Endodermal cell (in vitro differentiated cells): ENCODE measurements around the gene NOP9. TPM values are rescaled to one million over a fixed set of nuclear protein-coding genes. Genes with fewer than 3 reads are reported as not detected.

Source experiments
- DNase-seq: peaks from one replicate; pipeline ENCODE4 v3.0.0-alpha.2; 2017
- H3K27ac ChIP-seq: 2 replicates; pipeline ENCODE4 v1.5.1; 2013; ENCODE audit warnings: mild to moderate bottlenecking, low read depth, low read length, moderate library complexity
- H3K27me3 ChIP-seq: 2 replicates; pipeline ENCODE4 v1.6.1; 2013; ENCODE audit warnings: mild to moderate bottlenecking, low read length, moderate library complexity; ENCODE audit not compliant: insufficient read depth, control insufficient read depth, poor library complexity, severe bottlenecking
- H3K36me3 ChIP-seq: 2 replicates; pipeline ENCODE4 v1.7.0; 2013; ENCODE audit warnings: mild to moderate bottlenecking, low read length, moderate library complexity; ENCODE audit not compliant: control insufficient read depth, insufficient read depth
- H3K4me1 ChIP-seq: one replicate; pipeline ENCODE4 v1.7.0; 2013; ENCODE audit warnings: low read length; ENCODE audit not compliant: control insufficient read depth, insufficient read depth
- H3K4me3 ChIP-seq: 2 replicates; pipeline ENCODE4 v1.5.1; 2013; ENCODE audit warnings: mild to moderate bottlenecking, low read length, moderate library complexity
- H3K9ac ChIP-seq: 2 replicates; pipeline ENCODE4 v1.6.1; 2013; ENCODE audit warnings: mild to moderate bottlenecking, low read length, moderate library complexity; ENCODE audit not compliant: poor library complexity, severe bottlenecking; ENCODE audit errors: extremely low read depth
- H3K9me3 ChIP-seq: 2 replicates; pipeline ENCODE4 v1.6.1; 2013; ENCODE audit warnings: mild to moderate bottlenecking, low read length, moderate library complexity; ENCODE audit not compliant: control insufficient read depth
- H3K27ac Mint-ChIP-seq: 2 replicates; pipeline ENCODE4 v1.8.0; 2020; ENCODE audit warnings: mixed read lengths
- H3K27me3 Mint-ChIP-seq: 2 replicates; pipeline ENCODE4 v1.8.0; 2021; ENCODE audit warnings: mild to moderate bottlenecking, mixed read lengths; ENCODE audit not compliant: insufficient read depth
- H3K36me3 Mint-ChIP-seq: 2 replicates; pipeline ENCODE4 v1.8.0; 2020; ENCODE audit warnings: low read depth, mixed read lengths
- H3K4me1 Mint-ChIP-seq: 2 replicates; pipeline ENCODE4 v1.8.0; 2020; ENCODE audit warnings: mixed read lengths
- H3K4me3 Mint-ChIP-seq: 2 replicates; pipeline ENCODE4 v1.8.0; 2020; ENCODE audit warnings: mild to moderate bottlenecking, moderate library complexity, mixed read lengths
- H3K9me3 Mint-ChIP-seq: 2 replicates; pipeline ENCODE4 v1.8.0; 2020; ENCODE audit warnings: mild to moderate bottlenecking, mixed read lengths
- WGBS, 2 experiments: methylation state at CpG; one replicate each; pipeline versions ENCODE4 v1.1.5 to v1.1.7; 2013; ENCODE audit warnings: missing lambda C conversion rate in 2 of 2, mixed read lengths in 1 of 2; ENCODE audit not compliant: insufficient coverage in 1 of 2, insufficient read length in 1 of 2; 5-methylcytosine and 5-hydroxymethylcytosine counted together
- total RNA-seq, 2 donors: library from RNA; stranded (reverse); fragmentation: NEBNext Ultra II Directional in 1 of 2; extraction: Animal tissue kit (Norgen Biotek cat#: 25700) in 1 of 2; gene quantifications; 2 replicates in 1 of 2; 3 replicates in 1 of 2; pipeline ENCODE4 v1.2.1, GENCODE V29; 2021
- TF ChIP-seq, protein P1 (sequence below): fragments of 200-600 bp; sonication (generic); conservative IDR thresholded peaks from 2 replicates; pipeline ENCODE4 v1.5.0; 2021; ENCODE audit warnings: antibody characterized with exemption, mild to moderate bottlenecking

The NOP9 gene
- total RNA-seq, 2 donors from 2014 or later: 31.1 to 32.0 TPM

DNA sequence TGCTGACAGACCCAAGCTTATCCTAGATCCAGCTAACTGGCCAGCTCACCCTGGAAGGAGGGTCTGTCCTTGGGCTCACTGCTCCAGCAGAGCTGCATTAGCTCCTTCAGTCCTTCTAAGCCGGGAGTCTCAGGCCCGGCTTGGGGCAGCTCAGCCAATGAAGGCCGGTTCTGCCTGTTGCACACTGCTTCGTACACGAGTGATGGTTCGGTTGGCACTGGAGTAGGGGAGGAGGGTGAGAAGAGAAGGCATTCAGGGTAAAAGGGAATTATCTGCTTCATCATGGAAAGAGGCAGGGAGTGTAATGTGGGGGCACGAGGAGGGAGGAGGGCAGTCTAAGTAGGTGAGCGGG is 38.1 kb downstream of the NOP9 start:
- peaks cover 98% of the 10 kb centered on the region for H3K27me3 ChIP-seq
- no peak for DNase-seq
- WGBS, 2 experiments: 87 to 96% methylated on average over 5 to 8 of the region's 8 CpGs

DNA sequence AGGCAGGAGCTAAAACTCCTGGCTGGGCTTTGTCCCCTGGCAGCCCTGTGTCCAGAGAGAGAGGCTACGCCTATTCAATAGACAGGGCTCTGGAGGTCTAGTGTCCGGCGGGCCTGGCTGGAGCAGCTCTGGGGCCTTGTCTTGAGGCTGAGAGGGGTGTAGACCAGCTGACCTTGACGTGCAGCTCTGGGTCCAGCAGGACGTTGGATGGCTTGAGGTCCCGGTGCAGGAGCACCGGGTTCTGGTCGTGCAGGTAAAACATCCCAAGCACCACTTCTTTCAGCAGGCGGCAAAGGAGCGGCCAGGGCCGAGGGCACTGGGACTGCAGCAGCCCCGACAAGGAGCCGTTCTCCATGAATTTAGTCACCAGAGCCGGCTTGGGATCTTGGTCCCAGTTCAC is 39.2 kb downstream of the NOP9 start:
- Mint-ChIP-seq H3K4me3 (peak overlapping the region; percentile 58), H3K9me3 (no peaks in the 10 kb centered on the region), H3K4me1 (peaks cover 15% of the 10 kb centered on the region), H3K27ac (no peak overlapping the region), H3K27me3 (peaks cover 95% of the 10 kb centered on the region), H3K36me3 (no peaks in the 10 kb centered on the region)
- Histone ChIP-seq H3K4me3 (no peak overlapping the region), H3K9me3 (no peaks in the 10 kb centered on the region), H3K27ac (no peak overlapping the region), H3K27me3 (peaks cover 97% of the 10 kb centered on the region), H3K4me1 (peaks cover 4% of the 10 kb centered on the region), H3K9ac (no peak overlapping the region), H3K36me3 (no peaks in the 10 kb centered on the region)
- TF ChIP-seq, protein P1, sequence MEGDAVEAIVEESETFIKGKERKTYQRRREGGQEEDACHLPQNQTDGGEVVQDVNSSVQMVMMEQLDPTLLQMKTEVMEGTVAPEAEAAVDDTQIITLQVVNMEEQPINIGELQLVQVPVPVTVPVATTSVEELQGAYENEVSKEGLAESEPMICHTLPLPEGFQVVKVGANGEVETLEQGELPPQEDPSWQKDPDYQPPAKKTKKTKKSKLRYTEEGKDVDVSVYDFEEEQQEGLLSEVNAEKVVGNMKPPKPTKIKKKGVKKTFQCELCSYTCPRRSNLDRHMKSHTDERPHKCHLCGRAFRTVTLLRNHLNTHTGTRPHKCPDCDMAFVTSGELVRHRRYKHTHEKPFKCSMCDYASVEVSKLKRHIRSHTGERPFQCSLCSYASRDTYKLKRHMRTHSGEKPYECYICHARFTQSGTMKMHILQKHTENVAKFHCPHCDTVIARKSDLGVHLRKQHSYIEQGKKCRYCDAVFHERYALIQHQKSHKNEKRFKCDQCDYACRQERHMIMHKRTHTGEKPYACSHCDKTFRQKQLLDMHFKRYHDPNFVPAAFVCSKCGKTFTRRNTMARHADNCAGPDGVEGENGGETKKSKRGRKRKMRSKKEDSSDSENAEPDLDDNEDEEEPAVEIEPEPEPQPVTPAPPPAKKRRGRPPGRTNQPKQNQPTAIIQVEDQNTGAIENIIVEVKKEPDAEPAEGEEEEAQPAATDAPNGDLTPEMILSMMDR: no peak
- DNase-seq: no peak
- WGBS, 2 experiments: 75 to 82% methylated on average over 10 to 14 of the region's 14 CpGs

More for the DNA sequence above, 38.1 kb downstream of the NOP9 start:
- Mint-ChIP-seq H3K27ac (no peak overlapping the region), H3K27me3 (peaks cover 99% of the 10 kb centered on the region), H3K4me3 (no peak overlapping the region), H3K9me3 (no peaks in the 10 kb centered on the region), H3K36me3 (no peaks in the 10 kb centered on the region), H3K4me1 (peaks cover 16% of the 10 kb centered on the region)
- H3K27ac ChIP-seq: no peak overlapping the region
- no peaks in the 10 kb centered on the region for H3K36me3 ChIP-seq
- H3K4me1 ChIP-seq: peaks cover 4% of the 10 kb centered on the region
- TF ChIP-seq, protein P1: no peak
- H3K9me3 ChIP-seq: no peaks in the 10 kb centered on the region
- H3K4me3 ChIP-seq: no peak overlapping the region
- no peak overlapping the region for H3K9ac ChIP-seq

DNA sequence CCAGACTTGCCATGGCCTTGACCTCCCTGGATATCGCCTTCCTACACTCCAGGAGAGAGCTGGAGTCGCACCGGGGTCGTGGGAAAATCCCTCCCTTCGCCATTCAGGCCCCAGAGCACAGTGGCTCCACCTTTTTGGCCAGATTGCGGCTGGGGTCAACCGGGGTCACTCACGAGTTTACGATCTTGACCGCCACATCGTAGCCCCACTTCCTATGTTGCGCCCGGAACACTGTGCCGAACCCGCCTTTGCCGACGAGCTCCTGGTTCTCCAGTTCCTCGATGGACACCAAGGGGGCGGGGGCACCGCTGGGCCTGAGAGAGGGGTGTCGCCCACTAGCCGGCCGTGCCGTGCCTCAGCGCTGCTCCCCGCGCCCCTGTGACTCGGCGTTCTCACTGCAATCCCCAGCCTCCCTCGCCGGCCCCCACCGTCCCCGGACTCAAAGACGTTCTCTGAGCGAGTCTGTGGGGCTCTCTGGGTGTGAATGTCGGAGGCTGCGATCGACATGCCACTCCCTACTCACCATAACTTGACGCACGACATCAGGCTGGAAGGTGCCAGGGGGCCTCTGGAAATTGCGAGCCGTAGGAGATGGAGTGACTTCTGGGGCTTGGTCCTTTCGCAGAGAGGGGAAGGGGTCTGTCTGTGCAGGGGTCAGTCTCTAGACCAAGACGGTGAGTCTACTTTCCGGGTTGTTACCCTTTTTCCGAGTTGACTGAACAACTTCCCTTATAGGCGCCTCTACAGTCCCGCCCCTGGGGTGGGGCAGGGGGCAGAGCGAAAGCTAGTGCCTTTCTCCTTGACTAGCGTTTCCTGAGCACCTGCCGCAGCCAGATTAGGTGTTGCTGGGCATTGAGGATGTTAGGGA is 39.9 kb downstream of the NOP9 start, which contains the start of gene RIPK3:
RIPK3 (minus strand) TSS at position 708 of the 868 bp plus-strand sequence; CDS start at position 543, 165 bp downstream.
- peak within 1 kb of the TSS; percentile 58 for H3K4me3 Mint-ChIP-seq
- H3K27me3 Mint-ChIP-seq: peaks cover 94% of the 10 kb centered on the region
- Histone ChIP-seq H3K9ac (no peak within 1 kb of the TSS), H3K27ac (no peak within 1 kb of the TSS), H3K9me3 (no peaks in the 10 kb centered on the region), H3K4me3 (peak within 1 kb of the TSS; percentile 77), H3K4me1 (no peaks in the 10 kb centered on the region), H3K36me3 (no peaks in the 10 kb centered on the region), H3K27me3 (peaks cover 94% of the 10 kb centered on the region)
- 16 to 35% methylated on average over 19 to 50 of the region's 51 CpGs for WGBS, 2 experiments
- no peaks in the 10 kb centered on the region for H3K36me3 Mint-ChIP-seq
- no peak within 1 kb of the TSS for H3K27ac Mint-ChIP-seq
- DNase-seq: peak; percentile 77
- no peaks in the 10 kb centered on the region for H3K9me3 Mint-ChIP-seq
- TF ChIP-seq, protein P1: no peak
- peaks cover 15% of the 10 kb centered on the region for H3K4me1 Mint-ChIP-seq
